ENCODE data around the gene MRPS18B.

DNA sequence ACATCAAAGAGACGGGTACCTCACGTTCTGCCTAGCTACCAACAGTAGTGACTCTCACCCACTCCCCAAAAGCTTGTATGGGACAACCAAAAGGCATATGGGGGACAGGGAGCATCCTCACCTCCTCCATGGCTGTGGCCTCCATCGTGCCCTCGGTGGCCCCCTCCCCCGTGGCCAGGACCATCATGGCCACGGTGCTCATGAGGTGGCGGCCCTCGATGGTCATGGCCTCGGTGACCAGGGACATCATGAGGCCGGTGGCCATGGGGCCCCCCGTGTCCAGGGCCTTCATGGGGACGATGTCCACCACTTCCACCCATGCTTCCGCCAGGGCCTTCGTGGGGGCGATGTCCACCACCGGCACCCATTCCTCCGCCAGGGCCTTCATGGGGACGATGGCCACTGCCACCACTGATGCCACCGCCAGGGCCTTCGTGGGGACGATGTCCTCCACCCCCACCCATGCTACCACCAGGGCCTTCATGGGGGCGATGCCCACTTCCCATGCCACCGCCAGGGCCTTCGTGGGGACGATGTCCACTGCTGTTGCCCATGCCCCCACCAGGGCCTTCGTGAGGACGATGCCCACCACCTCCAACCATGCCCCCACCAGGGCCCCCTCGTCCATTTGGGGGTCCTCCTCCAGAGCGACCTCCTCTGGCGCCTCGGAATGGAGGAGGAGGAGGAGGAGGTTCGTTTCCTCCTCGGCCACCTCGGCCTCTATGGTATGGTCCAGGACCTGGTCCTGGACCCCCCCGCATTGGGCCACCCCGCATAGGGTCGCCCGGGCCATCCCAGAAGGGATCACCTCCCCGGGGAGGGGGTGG, 15.6 kb upstream of the MRPS18B start:
- TF ChIP-seq POLR2A (IDR thresholded peaks at IDR 0.05) (no peak), CTCF (IDR thresholded peaks at IDR 0.05) (no peak)

All from Peyer's patch (tissue), 4 donors.